Astrocyte of the spinal cord (primary cell): ENCODE measurements around the gene PGAP1.

ENCODE experiments used
- DNase-seq: peaks from one replicate; pipeline ENCODE4 v3.0.0; 2011; ENCODE audit warnings: low read depth, low spot score
- H3K4me3 ChIP-seq: 2 replicates; pipeline ENCODE4 v1.5.1; 2011; ENCODE audit warnings: low read depth, mild to moderate bottlenecking, low read length, moderate library complexity
- CTCF ChIP-seq: IDR thresholded peaks from 2 replicates; pipeline ENCODE4 v1.5.1; 2012; ENCODE audit warnings: low read depth, mild to moderate bottlenecking, low read length, inconsistent platforms
- in situ Hi-C: cut with HindIII; loops from 2 replicates; pipeline ENCODE4 v1.10.0; 2017; ENCODE audit warnings: low sequenced_read_pairs

PGAP1 gene

GRCh38 chr2:196926562-196927375 lies at the start of gene PGAP1:
PGAP1 (minus strand) TSS chr2:196926707; CDS start chr2:196926616, 91 bp downstream.
- in situ Hi-C loops: no loop called here
- peak; percentile 94 for DNase-seq
- H3K4me3 ChIP-seq: peak within 1 kb of the TSS; percentile 98
- no peak for TF ChIP-seq CTCF

- no peak for TF ChIP-seq CTCF
- no peak overlapping the region for H3K4me3 ChIP-seq
- no peak for DNase-seq
- in situ Hi-C loops: no loop called here
Measured at GRCh38 chr2:196974970-196975369, 48.5 kb upstream of the PGAP1 start.

GRCh38 chr2:196971574-196972279 lies 45.2 kb upstream of the PGAP1 start:
- TF ChIP-seq CTCF: no peak
- no peak for DNase-seq
- in situ Hi-C loops: no loop called here
- no peak overlapping the region for H3K4me3 ChIP-seq

- in situ Hi-C loops: no loop called here
- H3K4me3 ChIP-seq: no peak overlapping the region
- DNase-seq: no peak
- TF ChIP-seq CTCF: no peak
Measured at GRCh38 chr2:196970099-196970498, 43.6 kb upstream of the PGAP1 start.

GRCh38 chr2:196968516-196968915 lies 42.0 kb upstream of the PGAP1 start:
- in situ Hi-C loops: no loop called here
- no peak for TF ChIP-seq CTCF
- H3K4me3 ChIP-seq: no peak overlapping the region
- no peak for DNase-seq

- in situ Hi-C loops: no loop called here
- no peak overlapping the region for H3K4me3 ChIP-seq
- TF ChIP-seq CTCF: no peak
- no peak for DNase-seq
Measured at GRCh38 chr2:196967775-196968174, 41.3 kb upstream of the PGAP1 start.
